Measurements from ENCODE around the gene SLC22A14.

Gene SLC22A14

GRCh38 chr3:38335263-38335662, 53.2 kb downstream of the SLC22A14 start:
- no peak for DNase-seq (ENCODE audit: extremely low read depth, insufficient read length)
- no peak overlapping the region for H3K4me3 ChIP-seq (replicated peaks; ENCODE audit: low read depth, low read length)
- no peak for TF ChIP-seq CTCF (IDR thresholded peaks at IDR 0.05; ENCODE audit: insufficient read depth, low read length, poor library complexity, severe bottlenecking)
- H3K36me3 ChIP-seq (ENCODE audit: control insufficient read depth, insufficient read depth, low read length) = no peaks in the 10 kb centered on the region
- H3K27me3 ChIP-seq (replicated peaks; ENCODE audit: control insufficient read depth, insufficient read depth, low read length) = no peaks in the 10 kb centered on the region

GRCh38 chr3:38337703-38338102, 55.6 kb downstream of the SLC22A14 start:
- TF ChIP-seq CTCF (IDR thresholded peaks at IDR 0.05; ENCODE audit: insufficient read depth, low read length, poor library complexity, severe bottlenecking) = no peak
- no peaks in the 10 kb centered on the region for H3K27me3 ChIP-seq (replicated peaks; ENCODE audit: control insufficient read depth, insufficient read depth, low read length)
- DNase-seq (ENCODE audit: extremely low read depth, insufficient read length) = no peak
- H3K36me3 ChIP-seq (ENCODE audit: control insufficient read depth, insufficient read depth, low read length) = no peaks in the 10 kb centered on the region
- no peak overlapping the region for H3K4me3 ChIP-seq (replicated peaks; ENCODE audit: low read depth, low read length)

GRCh38 chr3:38343797-38344594, 61.9 kb downstream of the SLC22A14 start:
- no peak for TF ChIP-seq CTCF (IDR thresholded peaks at IDR 0.05; ENCODE audit: insufficient read depth, low read length, poor library complexity, severe bottlenecking)
- no peak for DNase-seq (ENCODE audit: extremely low read depth, insufficient read length)
- H3K27me3 ChIP-seq (replicated peaks; ENCODE audit: control insufficient read depth, insufficient read depth, low read length) = no peaks in the 10 kb centered on the region

GRCh38 chr3:38345879-38346586, 63.9 kb downstream of the SLC22A14 start:
- H3K36me3 ChIP-seq (ENCODE audit: control insufficient read depth, insufficient read depth, low read length) = no peaks in the 10 kb centered on the region
- TF ChIP-seq CTCF (IDR thresholded peaks at IDR 0.05; ENCODE audit: insufficient read depth, low read length, poor library complexity, severe bottlenecking) = no peak
- H3K4me3 ChIP-seq (replicated peaks; ENCODE audit: low read depth, low read length) = peak overlapping the region; percentile 77; the same call in 1 of the 2 replicates
- H3K27me3 ChIP-seq (replicated peaks; ENCODE audit: control insufficient read depth, insufficient read depth, low read length) = no peaks in the 10 kb centered on the region
- no peak for DNase-seq (ENCODE audit: extremely low read depth, insufficient read length)

More at GRCh38 chr3:38343797-38344594, 61.9 kb downstream of the SLC22A14 start:
- no peaks in the 10 kb centered on the region for H3K36me3 ChIP-seq (ENCODE audit: control insufficient read depth, insufficient read depth, low read length)
- no peak overlapping the region for H3K4me3 ChIP-seq (replicated peaks; ENCODE audit: low read depth, low read length)

- H3K4me3 ChIP-seq (replicated peaks; ENCODE audit: low read depth, low read length) = peak within 1 kb of the TSS; percentile 77
- no peaks in the 10 kb centered on the region for H3K27me3 ChIP-seq (replicated peaks; ENCODE audit: control insufficient read depth, insufficient read depth, low read length)
- H3K36me3 ChIP-seq (ENCODE audit: control insufficient read depth, insufficient read depth, low read length) = no peaks in the 10 kb centered on the region
- DNase-seq (ENCODE audit: extremely low read depth, insufficient read length) = peak; percentile 91
- TF ChIP-seq CTCF (IDR thresholded peaks at IDR 0.05; ENCODE audit: insufficient read depth, low read length, poor library complexity, severe bottlenecking) = peak; percentile 80
These were observed 64.7 kb downstream of the SLC22A14 start, which contains the start of gene XYLB for GRCh38 chr3:38346587-38347410. Gene XYLB, plus strand, starts transcription at chr3:38346785. Its CDS starts 84 bp downstream, at chr3:38346869.
